Liver (tissue), 3 donors: ENCODE results near the gene LAMP5.

ENCODE experiments used
- CTCF ChIP-seq: fragments of 150-350 bp; IDR thresholded peaks from 2 replicates; pipeline ENCODE4 v1.5.1; 2017; ENCODE audit warnings: improper control_type of control experiment, low read depth, low read length; ENCODE audit not compliant: missing input control
- EGR1 ChIP-seq, 2 donors: IDR thresholded peaks; 2 replicates each; pipeline ENCODE4 v1.6.1; 2016 to 2018; ENCODE audit warnings: antibody characterized with exemption in 2 of 2, low read depth in 2 of 2
- FOXA1 ChIP-seq: IDR thresholded peaks from 2 replicates; pipeline ENCODE4 v1.6.1; 2016; ENCODE audit warnings: antibody characterized with exemption
- GABPA ChIP-seq, 2 donors: IDR thresholded peaks in 1 of 2; conservative IDR thresholded peaks in 1 of 2; 2 replicates each; pipeline ENCODE4 v1.6.1; 2016; ENCODE audit warnings: antibody characterized with exemption in 2 of 2, mild to moderate bottlenecking in 1 of 2, moderate library complexity in 1 of 2
- JUND ChIP-seq, 2 donors: IDR thresholded peaks; 2 replicates each; pipeline ENCODE4 v1.6.1; 2016; ENCODE audit warnings: antibody characterized with exemption in 2 of 2
- RAD21 ChIP-seq, 2 donors: IDR thresholded peaks; 2 replicates each; pipeline ENCODE4 v1.6.1; 2016; ENCODE audit warnings: antibody characterized with exemption in 2 of 2, mild to moderate bottlenecking in 2 of 2
- RXRA ChIP-seq, 2 donors: IDR thresholded peaks; 2 replicates each; pipeline ENCODE4 v1.6.1; 2017 to 2018; ENCODE audit warnings: antibody characterized with exemption in 2 of 2, mild to moderate bottlenecking in 1 of 2
- YY1 ChIP-seq: IDR thresholded peaks from 2 replicates; pipeline ENCODE4 v1.6.1; 2016; ENCODE audit warnings: antibody characterized with exemption, mild to moderate bottlenecking
- ZBTB33 ChIP-seq: IDR thresholded peaks from 2 replicates; pipeline ENCODE4 v1.6.1; 2016; ENCODE audit warnings: antibody characterized with exemption
- TF ChIP-seq, protein P1 (sequence below): IDR thresholded peaks from 2 replicates; pipeline ENCODE4 v1.6.1; 2016; ENCODE audit warnings: antibody characterized with exemption
- donor health status: healthy.
- donor health status: healthy.

GRCh38 chr20:9485614-9486340 is 28.6 kb upstream of the LAMP5 start:
- TF ChIP-seq GABPA (IDR thresholded peaks at IDR 0.05 in 1 of 2, conservative IDR thresholded peaks at IDR 0.05 in 1 of 2) (no peak), CTCF (no peak), FOXA1 (no peak), JUND (IDR thresholded peaks at IDR 0.05) (no peak), RAD21 (IDR thresholded peaks at IDR 0.05) (no peak), EGR1 (IDR thresholded peaks at IDR 0.05; ENCODE audit: low read depth in 2 of 2) (no peak), YY1 (no peak), ZBTB33 (no peak), RXRA (IDR thresholded peaks at IDR 0.05) (no peak)
- TF ChIP-seq, protein P1, sequence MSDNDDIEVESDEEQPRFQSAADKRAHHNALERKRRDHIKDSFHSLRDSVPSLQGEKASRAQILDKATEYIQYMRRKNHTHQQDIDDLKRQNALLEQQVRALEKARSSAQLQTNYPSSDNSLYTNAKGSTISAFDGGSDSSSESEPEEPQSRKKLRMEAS = no peak
